DND-41 (cell line): ENCODE results near the gene PML.
A peak's percentile ranks its signal among the peaks of the same experiment; 100 is the strongest.

Source experiments
- ATAC-seq: fragments of 200-7000 bp; cut with Tn5 transposase; 3 replicates; pipeline ENCODE4 v1.9.1; 2021; ENCODE audit warnings: low read depth; ENCODE audit not compliant: insufficient read depth
- DNase-seq: peaks from one replicate; pipeline ENCODE4 v3.0.0-alpha.2; 2020
- H2AFZ ChIP-seq: 2 replicates; pipeline ENCODE4 v1.6.0; 2012; ENCODE audit warnings: low read depth, low read length
- H3K27ac ChIP-seq: 2 replicates; pipeline ENCODE4 v1.5.1; 2012; ENCODE audit warnings: low read length, inconsistent platforms
- H3K27me3 ChIP-seq: fragments of 200-600 bp; sonication (generic); 2 replicates; pipeline ENCODE4 v1.6.0; 2012; ENCODE audit warnings: low read length, mild to moderate bottlenecking, inconsistent platforms; ENCODE audit not compliant: insufficient read depth, poor library complexity
- H3K36me3 ChIP-seq: 2 replicates; pipeline ENCODE4 v1.5.1; 2012; ENCODE audit warnings: low read length, inconsistent platforms; ENCODE audit not compliant: insufficient read depth
- H3K4me1 ChIP-seq: 2 replicates; pipeline ENCODE4 v1.5.1; 2012; ENCODE audit warnings: mild to moderate bottlenecking, low read length; ENCODE audit not compliant: insufficient read depth
- H3K4me2 ChIP-seq: 2 replicates; pipeline ENCODE4 v1.6.0; 2012; ENCODE audit warnings: mild to moderate bottlenecking, moderate library complexity, low read length, inconsistent platforms; ENCODE audit not compliant: insufficient read depth
- H3K4me3 ChIP-seq, 2 experiments: fragments of 200-600 bp in 1 of 2; shearing (Covaris generic) in 1 of 2; 2 replicates each; pipeline ENCODE4 v1.5.1; 2012 to 2016; ENCODE audit warnings: inconsistent platforms in 2 of 2, low read length in 2 of 2, mild to moderate bottlenecking in 2 of 2, low read depth in 1 of 2, moderate library complexity in 1 of 2
- H3K79me2 ChIP-seq: 2 replicates; pipeline ENCODE4 v1.6.0; 2012; ENCODE audit warnings: low read length, inconsistent platforms; ENCODE audit not compliant: insufficient read depth
- H3K9ac ChIP-seq: 2 replicates; pipeline ENCODE4 v1.6.0; 2012; ENCODE audit warnings: low read depth, mild to moderate bottlenecking, inconsistent platforms, low read length, moderate library complexity
- H3K9me3 ChIP-seq: 2 replicates; pipeline ENCODE4 v1.5.1; 2012; ENCODE audit warnings: low read length, moderate library complexity, mild to moderate bottlenecking, inconsistent platforms; ENCODE audit not compliant: insufficient read depth, severe bottlenecking
- H4K20me1 ChIP-seq: 2 replicates; pipeline ENCODE4 v1.6.0; 2012; ENCODE audit warnings: low read length; ENCODE audit not compliant: insufficient read depth
- CTCF ChIP-seq: IDR thresholded peaks from 2 replicates; pipeline ENCODE4 v1.5.1; 2012; ENCODE audit warnings: borderline replicate concordance, low read length, moderate library complexity, mild to moderate bottlenecking; ENCODE audit not compliant: poor library complexity, severe bottlenecking; ENCODE audit errors: extremely low read depth
- EZH2 ChIP-seq: IDR thresholded peaks from 3 replicates; pipeline ENCODE4 v1.6.1; 2012; ENCODE audit warnings: borderline replicate concordance, low read depth, mild to moderate bottlenecking, moderate library complexity, low read length, inconsistent platforms; ENCODE audit not compliant: severe bottlenecking

The PML gene

GRCh38 chr15:73997986-73998385 lies 3.5 kb downstream of the PML start:
- no peak for DNase-seq
- H3K27me3 ChIP-seq: no peaks in the 10 kb centered on the region
- H3K9ac ChIP-seq: no peak overlapping the region
- ATAC-seq: no peak
- peaks cover 63% of the 10 kb centered on the region for H3K79me2 ChIP-seq
- H3K4me1 ChIP-seq: peaks cover 51% of the 10 kb centered on the region
- no peaks in the 10 kb centered on the region for H3K9me3 ChIP-seq
- H2AFZ ChIP-seq: no peak overlapping the region
- H3K36me3 ChIP-seq: peaks cover 25% of the 10 kb centered on the region
- no peaks in the 10 kb centered on the region for H4K20me1 ChIP-seq
- peak overlapping the region; percentile 98 for H3K4me2 ChIP-seq
- no peak overlapping the region; the same call in 1 of the 2 replicates for H3K27ac ChIP-seq
- H3K4me3 ChIP-seq: no peak overlapping the region
- TF ChIP-seq CTCF: no peak
- no peak for TF ChIP-seq EZH2

- no peak overlapping the region for H3K4me3 ChIP-seq
- no peak overlapping the region for H3K27ac ChIP-seq
- H3K4me1 ChIP-seq: no peaks in the 10 kb centered on the region
- peaks cover 44% of the 10 kb centered on the region for H3K36me3 ChIP-seq
- H2AFZ ChIP-seq: no peak overlapping the region
- no peak overlapping the region for H3K4me2 ChIP-seq
- ATAC-seq (no peak), DNase-seq (no peak)
- no peaks in the 10 kb centered on the region for H3K9me3 ChIP-seq
- no peaks in the 10 kb centered on the region for H3K27me3 ChIP-seq
- no peak overlapping the region for H3K9ac ChIP-seq
- peaks cover 5% of the 10 kb centered on the region for H4K20me1 ChIP-seq
- TF ChIP-seq CTCF: no peak
- no peak for TF ChIP-seq EZH2
- peaks cover 39% of the 10 kb centered on the region for H3K79me2 ChIP-seq
Measured at GRCh38 chr15:74006774-74007639, 12.5 kb downstream of the PML start.

- TF ChIP-seq EZH2 (no peak), CTCF (no peak)
- Histone ChIP-seq H3K4me1 (no peaks in the 10 kb centered on the region), H3K9me3 (no peaks in the 10 kb centered on the region), H3K27ac (no peak overlapping the region), H3K79me2 (peaks cover 43% of the 10 kb centered on the region), H2AFZ (no peak overlapping the region), H3K4me2 (no peak overlapping the region), H4K20me1 (peaks cover 5% of the 10 kb centered on the region), H3K9ac (no peak overlapping the region), H3K4me3 (no peak overlapping the region), H3K27me3 (no peaks in the 10 kb centered on the region), H3K36me3 (peaks cover 40% of the 10 kb centered on the region)
- ATAC-seq (no peak), DNase-seq (no peak)
Measured at GRCh38 chr15:74007820-74008371, 13.4 kb downstream of the PML start.
